Measurements from ENCODE around the gene GABBR2. TPM values are rescaled to one million over a fixed set of nuclear protein-coding genes. Genes with fewer than 3 reads are reported as not detected.

GABBR2 gene
- total RNA-seq, 4 donors from 2014 or later: 2.4 to 13.6 (median 10.0) TPM

- no peak for DNase-seq
- intact Hi-C loops (cut with DNase I): no loop called here
- WGBS, 2 donors: 93 to 96% methylated on average over 11 to 13 of the region's 13 CpGs
- Histone ChIP-seq H3K27ac (peak overlapping the region in 1 of 3 donors; percentile 38), H3K27me3 (no peaks in the 10 kb centered on the region), H3K9me3 (no peaks in the 10 kb centered on the region), H3K4me3 (replicated peaks in 1 of 3) (no peak overlapping the region), H3K4me1 (no peaks in the 10 kb centered on the region), H3K36me3 (no peaks in the 10 kb centered on the region)
- TF ChIP-seq CTCF (IDR thresholded peaks at IDR 0.05) (no peak), POLR2A (IDR thresholded peaks at IDR 0.05) (no peak)
These were observed 405.6 kb downstream of the GABBR2 start for GRCh38 chr9:98302938-98303632.

- intact Hi-C loops (cut with DNase I): no loop called here
- Histone ChIP-seq H3K27me3 (no peaks in the 10 kb centered on the region), H3K27ac (peak overlapping the region in 1 of 3 donors; percentile 38), H3K4me1 (no peaks in the 10 kb centered on the region), H3K36me3 (no peaks in the 10 kb centered on the region), H3K4me3 (replicated peaks in 1 of 3) (no peak overlapping the region), H3K9me3 (no peaks in the 10 kb centered on the region)
- no peak for DNase-seq
- 80 to 81% methylated on average over 5 of the region's 5 CpGs for WGBS, 2 donors
- no peak for TF ChIP-seq POLR2A (IDR thresholded peaks at IDR 0.05)
- TF ChIP-seq CTCF (IDR thresholded peaks at IDR 0.05): no peak
These were observed 406.6 kb downstream of the GABBR2 start for GRCh38 chr9:98302150-98302549.

- DNase-seq: no peak
- no peak overlapping the region for H3K27ac ChIP-seq
- TF ChIP-seq CTCF (IDR thresholded peaks at IDR 0.05) (no peak), POLR2A (IDR thresholded peaks at IDR 0.05) (no peak)
- H3K27me3 ChIP-seq: no peaks in the 10 kb centered on the region
- H3K9me3 ChIP-seq: no peaks in the 10 kb centered on the region
- H3K4me1 ChIP-seq: no peaks in the 10 kb centered on the region
- intact Hi-C loops (cut with DNase I): no loop called here
- H3K36me3 ChIP-seq: no peaks in the 10 kb centered on the region
- H3K4me3 ChIP-seq (replicated peaks in 1 of 3): no peak overlapping the region
- 92% methylated on average over 3 of the region's 3 CpGs for WGBS, 2 donors
These were observed 408.1 kb downstream of the GABBR2 start for GRCh38 chr9:98300611-98301010.

- TF ChIP-seq CTCF (IDR thresholded peaks at IDR 0.05): no peak
- no peak for TF ChIP-seq POLR2A (IDR thresholded peaks at IDR 0.05)
- no peak overlapping the region for H3K4me3 ChIP-seq (replicated peaks in 1 of 3)
These were observed 410.3 kb downstream of the GABBR2 start for GRCh38 chr9:98298476-98298875.

GRCh38 chr9:98295824-98296223 lies 412.9 kb downstream of the GABBR2 start:
- intact Hi-C loops (cut with DNase I): no loop called here
- Histone ChIP-seq H3K4me3 (replicated peaks in 1 of 3) (no peak overlapping the region), H3K36me3 (no peaks in the 10 kb centered on the region), H3K27me3 (no peaks in the 10 kb centered on the region), H3K9me3 (no peaks in the 10 kb centered on the region), H3K27ac (no peak overlapping the region), H3K4me1 (no peaks in the 10 kb centered on the region)
- DNase-seq: no peak
- WGBS, 2 donors: 88% methylated on average over 6 of the region's 6 CpGs
- TF ChIP-seq POLR2A (IDR thresholded peaks at IDR 0.05) (no peak), CTCF (IDR thresholded peaks at IDR 0.05) (no peak)

More at GRCh38 chr9:98298476-98298875, 410.3 kb downstream of the GABBR2 start:
- Histone ChIP-seq H3K36me3 (no peaks in the 10 kb centered on the region), H3K9me3 (no peaks in the 10 kb centered on the region), H3K4me1 (no peaks in the 10 kb centered on the region), H3K27me3 (no peaks in the 10 kb centered on the region), H3K27ac (no peak overlapping the region)
- intact Hi-C loops (cut with DNase I): no loop called here
- DNase-seq: no peak
